K562 (cell line): ENCODE measurements around the gene IPCEF1.

Source experiments
- ATF6 ChIP-seq: sonication (generic); formaldehyde crosslinking; IDR thresholded peaks from 2 replicates; pipeline ENCODE4 v1.4.0; 2020; ENCODE audit warnings: mild to moderate bottlenecking, missing genetic modification reagents
- CREBBP ChIP-seq: IDR thresholded peaks from one replicate; pipeline ENCODE4 v1.6.1; 2012; ENCODE audit warnings: low read depth, mild to moderate bottlenecking, control low read depth, inconsistent platforms, low read length
- E2F4 ChIP-seq: sonication (generic); formaldehyde crosslinking; IDR thresholded peaks from 2 replicates; pipeline ENCODE4 v1.8.0; 2022; ENCODE audit warnings: mild to moderate bottlenecking, low read depth, missing genetic modification reagents
- FOS ChIP-seq: IDR thresholded peaks from 3 replicates; pipeline ENCODE4 v1.6.1; 2011; ENCODE audit not compliant: insufficient read length; ENCODE audit errors: extremely low read depth
- FOSL1 ChIP-seq: fragments of 200-800 bp; sonication (Bioruptor generic); conservative IDR thresholded peaks from 2 replicates; pipeline ENCODE4 v1.6.1; 2016; ENCODE audit warnings: missing genetic modification characterization, missing compliant biosample characterization
- HDAC2 ChIP-seq: fragments of 450-650 bp; IDR thresholded peaks from 2 replicates; pipeline ENCODE4 v1.6.1; 2016; ENCODE audit warnings: mild to moderate bottlenecking
- NFATC3 ChIP-seq: fragments of 450-650 bp; IDR thresholded peaks from 2 replicates; pipeline ENCODE4 v1.6.1; 2017; ENCODE audit warnings: mild to moderate bottlenecking
- POLR2A ChIP-seq: fragments of 450-650 bp; conservative IDR thresholded peaks from 2 replicates; pipeline ENCODE4 v1.6.1; 2016
- POLR2AphosphoS5 ChIP-seq: IDR thresholded peaks from 2 replicates; pipeline ENCODE4 v1.6.1; 2011; ENCODE audit warnings: mild to moderate bottlenecking, low read depth, low read length, moderate library complexity; ENCODE audit not compliant: control insufficient read depth, insufficient read depth
- TFAP4 ChIP-seq: sonication (generic); formaldehyde crosslinking; IDR thresholded peaks from 2 replicates; pipeline ENCODE4 v1.8.0; 2022; ENCODE audit warnings: missing genetic modification reagents, mild to moderate bottlenecking, moderate library complexity, borderline replicate concordance
- TSC22D4 ChIP-seq: fragments of 450-650 bp; IDR thresholded peaks from 2 replicates; pipeline ENCODE4 v1.6.1; 2016; ENCODE audit warnings: missing genetic modification characterization, missing biosample characterization, control low read depth
- ZNF311 ChIP-seq: fragments of 250-450 bp; sonication (Bioruptor Pico); IDR thresholded peaks from 2 replicates; pipeline ENCODE4 v1.4.0; 2020; ENCODE audit warnings: mild to moderate bottlenecking, moderate library complexity
- ZNF764 ChIP-seq: fragments of 250-450 bp; sonication (Bioruptor Pico); IDR thresholded peaks from 2 replicates; pipeline ENCODE4 v1.4.0; 2020; ENCODE audit warnings: low read depth, mild to moderate bottlenecking, moderate library complexity

GRCh38 chr6:154404791-154405400, 48.3 kb upstream of the IPCEF1 start:
- TF ChIP-seq ATF6 (CRISPR knock-in tag) (no peak), ZNF311 (no peak), POLR2A (no peak), TSC22D4 (tag) (no peak), E2F4 (CRISPR knock-in tag) (no peak), NFATC3 (no peak), HDAC2 (no peak), FOS (no peak), CREBBP (no peak), POLR2AphosphoS5 (no peak), FOSL1 (tag) (no peak), ZNF764 (CRISPR knock-in tag) (no peak), TFAP4 (CRISPR knock-in tag) (no peak)
